GM12875 (cell line): Measurements from ENCODE around the gene ESRRG.

Experiments used
- H3K4me3 ChIP-seq: one replicate; pipeline ENCODE4 v1.5.1; 2011; ENCODE audit warnings: low read depth, low read length, control low read depth
- CTCF ChIP-seq: IDR thresholded peaks from 2 replicates; pipeline ENCODE4 v1.5.1; 2011; ENCODE audit warnings: low read depth, mild to moderate bottlenecking, control low read depth, inconsistent platforms, low read length, moderate library complexity, borderline replicate concordance; ENCODE audit not compliant: insufficient read depth

The ESRRG gene

DNA sequence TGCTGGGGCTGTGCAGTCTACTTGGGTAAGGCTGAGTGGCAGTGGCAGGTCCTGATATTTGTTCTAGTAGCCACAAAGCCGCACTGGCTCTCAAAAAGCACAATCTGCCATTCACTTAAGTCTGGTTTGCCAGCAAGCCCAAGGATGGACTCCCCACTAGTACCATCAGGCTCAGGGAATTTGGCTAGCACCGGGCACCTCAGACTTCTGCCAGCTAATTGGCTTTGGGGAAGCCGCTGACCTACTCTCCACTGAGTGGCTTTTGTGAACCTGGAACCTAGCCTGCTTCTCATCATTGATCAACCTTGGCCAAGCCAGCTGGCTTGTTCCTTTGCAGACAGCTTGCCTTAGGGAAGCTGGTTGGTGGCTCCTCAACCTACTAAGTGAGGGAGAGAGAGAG lies 83.1 kb downstream of the ESRRG start:
- no peak overlapping the region for H3K4me3 ChIP-seq
- TF ChIP-seq CTCF: no peak

GRCh38 chr1:216632980-216633379 lies 90.2 kb downstream of the ESRRG start:
- no peak for TF ChIP-seq CTCF
- no peak overlapping the region for H3K4me3 ChIP-seq

- TF ChIP-seq CTCF: no peak
Observed at GRCh38 chr1:216630532-216630931, 92.7 kb downstream of the ESRRG start.

DNA sequence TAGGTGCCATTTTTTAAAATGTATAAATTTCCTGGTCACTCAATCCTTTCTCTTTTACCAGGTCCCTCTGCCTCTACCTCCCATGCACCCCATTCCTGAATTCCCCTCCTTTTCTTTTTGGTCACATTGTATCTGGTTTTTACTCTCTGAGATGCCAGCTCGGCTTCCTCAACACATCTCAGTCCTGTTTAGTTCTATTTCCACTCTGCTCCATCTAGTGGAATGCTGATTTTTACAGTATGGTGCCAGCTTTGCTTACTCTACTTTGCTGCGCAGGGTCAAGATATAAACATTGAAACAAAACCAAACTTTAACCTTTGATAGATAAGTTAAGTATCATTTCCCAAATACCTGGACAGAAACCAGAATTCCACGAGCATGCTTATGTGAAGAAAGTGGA lies 96.0 kb downstream of the ESRRG start:
- no peak overlapping the region for H3K4me3 ChIP-seq
- no peak for TF ChIP-seq CTCF

More at GRCh38 chr1:216630532-216630931, 92.7 kb downstream of the ESRRG start:
- H3K4me3 ChIP-seq: no peak overlapping the region

- no peak for TF ChIP-seq CTCF
- H3K4me3 ChIP-seq: no peak overlapping the region
Observed at GRCh38 chr1:216626394-216627067, 96.7 kb downstream of the ESRRG start.

- TF ChIP-seq CTCF: no peak
- no peak overlapping the region for H3K4me3 ChIP-seq
Observed at GRCh38 chr1:216621536-216621935, 101.7 kb downstream of the ESRRG start.

GRCh38 chr1:216617081-216617875 lies 106.0 kb downstream of the ESRRG start:
- TF ChIP-seq CTCF: no peak
- H3K4me3 ChIP-seq: no peak overlapping the region
